GM18909 (cell line): ENCODE data around the gene CFD.
"Not testable (repeated sequence)": the region's sequence is repeated elsewhere in the genome, so short reads cannot be mapped to it uniquely, and the experiment has no call there.

Experiments
- ATAC-seq: cut with Tn5 transposase; IDR thresholded peaks from one replicate; pipeline ENCODE4 v1.9.1; 2021; ENCODE audit warnings: mild to moderate bottlenecking; ENCODE audit not compliant: unreplicated experiment, poor library complexity

The CFD gene

DNA sequence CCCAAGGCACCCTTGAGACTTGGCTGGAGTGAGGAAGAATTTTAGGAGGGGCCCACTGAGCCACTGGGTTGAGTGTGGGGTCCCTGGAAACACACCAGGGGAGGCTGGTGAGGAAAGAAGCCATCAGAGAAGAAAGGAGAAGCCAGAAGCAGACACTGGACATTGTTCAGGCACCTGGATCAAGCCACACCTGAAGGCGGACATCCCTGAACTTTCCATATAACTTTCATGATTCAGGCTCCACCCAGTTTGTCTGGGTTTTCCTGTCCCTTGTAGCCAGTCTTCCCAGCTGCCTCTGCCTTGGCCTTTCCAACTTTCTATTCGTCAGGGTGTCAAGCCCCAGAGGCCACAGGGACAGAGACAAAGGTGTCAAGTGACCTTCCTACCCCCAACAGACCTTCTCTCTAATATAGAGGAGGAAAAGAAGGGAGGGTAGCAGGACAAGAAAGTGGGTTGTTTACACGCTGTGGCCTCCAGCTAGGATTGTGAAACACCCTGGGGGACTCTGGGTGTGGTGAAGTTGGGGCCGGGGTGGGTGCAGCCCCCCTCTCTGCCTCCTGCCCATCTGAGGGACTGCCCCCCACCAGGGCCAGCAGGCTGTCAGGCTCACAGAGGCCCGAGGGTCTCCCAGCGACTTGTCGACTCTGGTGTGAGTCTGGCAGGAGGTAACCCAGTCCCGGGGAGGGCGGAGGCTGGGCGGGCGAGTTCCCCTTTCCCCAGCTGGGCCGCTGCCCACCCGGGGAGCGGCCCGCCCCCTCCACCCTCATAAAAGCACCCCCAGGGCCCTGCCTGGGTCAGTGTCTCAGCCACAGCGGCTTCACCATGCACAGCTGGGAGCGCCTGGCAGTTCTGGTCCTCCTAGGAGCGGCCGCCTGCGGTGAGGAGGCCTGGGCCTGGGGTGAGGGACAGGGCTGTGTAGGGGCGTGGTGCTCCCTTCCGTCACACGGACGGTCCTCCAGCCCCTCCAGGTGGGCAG is at the start of gene CFD:
CFD (plus strand) TSS at position 797 of the 976 bp plus-strand sequence; CDS start at position 823, 26 bp downstream.
- no peak for ATAC-seq

DNA sequence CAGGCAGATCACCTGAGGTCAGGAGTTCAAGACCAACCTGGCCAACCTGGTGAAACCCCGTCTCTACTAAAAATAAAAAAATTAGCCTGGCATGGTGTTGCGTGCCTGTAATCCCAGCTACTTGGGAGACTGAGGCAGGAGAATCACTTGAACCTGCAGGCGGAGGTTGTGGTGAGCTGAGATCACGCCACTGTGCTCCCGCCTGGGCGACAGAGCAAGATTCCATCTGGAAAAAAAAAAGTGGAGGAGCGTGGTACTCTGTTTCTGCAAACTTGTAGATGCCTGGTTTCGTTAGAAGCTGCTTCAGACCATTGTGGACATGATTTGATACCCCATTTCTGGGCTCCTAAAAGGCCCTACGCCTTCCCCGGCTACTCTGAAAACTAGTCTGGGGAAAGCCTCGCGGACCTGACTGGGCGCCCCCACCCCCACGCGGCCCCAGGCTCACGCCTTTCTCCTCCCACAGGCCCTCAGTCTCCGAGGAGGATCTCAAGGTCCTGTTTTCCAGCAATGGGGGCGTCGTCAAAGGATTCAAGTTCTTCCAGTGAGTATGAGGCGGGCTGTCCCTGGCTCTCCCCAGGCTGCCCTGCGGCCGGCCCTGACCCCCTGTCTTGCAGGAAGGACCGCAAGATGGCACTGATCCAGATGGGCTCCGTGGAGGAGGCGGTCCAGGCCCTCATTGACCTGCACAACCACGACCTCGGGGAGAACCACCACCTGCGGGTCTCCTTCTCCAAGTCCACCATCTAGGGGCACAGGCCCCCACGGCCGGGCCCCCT is 49.2 kb upstream of the CFD start:
- ATAC-seq, result no peak

GRCh38 chr19:810883-811489 is 48.5 kb upstream of the CFD start:
- no peak for ATAC-seq

DNA sequence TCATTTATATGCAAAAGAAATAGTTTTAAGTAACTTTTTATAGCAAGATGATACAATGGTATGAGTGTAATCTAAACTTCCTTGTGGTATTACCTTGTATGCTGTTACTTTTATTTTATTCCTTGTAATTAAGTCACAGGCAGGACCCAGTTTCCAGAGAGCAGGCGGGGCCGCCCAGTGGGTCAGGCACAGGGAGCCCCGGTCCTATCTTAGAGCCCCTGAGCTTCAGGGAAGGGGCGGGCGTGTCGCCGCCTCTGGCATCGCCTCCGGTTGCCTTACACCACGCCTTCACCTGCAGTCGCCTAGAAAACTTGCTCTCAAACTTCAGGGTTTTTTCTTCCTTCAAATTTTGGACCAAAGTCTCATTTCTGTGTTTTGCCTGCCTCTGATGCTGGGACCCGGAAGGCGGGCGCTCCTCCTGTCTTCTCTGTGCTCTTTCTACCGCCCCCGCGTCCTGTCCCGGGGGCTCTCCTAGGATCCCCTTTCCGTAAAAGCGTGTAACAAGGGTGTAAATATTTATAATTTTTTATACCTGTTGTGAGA is 47.9 kb upstream of the CFD start:
- ATAC-seq, result no peak

DNA sequence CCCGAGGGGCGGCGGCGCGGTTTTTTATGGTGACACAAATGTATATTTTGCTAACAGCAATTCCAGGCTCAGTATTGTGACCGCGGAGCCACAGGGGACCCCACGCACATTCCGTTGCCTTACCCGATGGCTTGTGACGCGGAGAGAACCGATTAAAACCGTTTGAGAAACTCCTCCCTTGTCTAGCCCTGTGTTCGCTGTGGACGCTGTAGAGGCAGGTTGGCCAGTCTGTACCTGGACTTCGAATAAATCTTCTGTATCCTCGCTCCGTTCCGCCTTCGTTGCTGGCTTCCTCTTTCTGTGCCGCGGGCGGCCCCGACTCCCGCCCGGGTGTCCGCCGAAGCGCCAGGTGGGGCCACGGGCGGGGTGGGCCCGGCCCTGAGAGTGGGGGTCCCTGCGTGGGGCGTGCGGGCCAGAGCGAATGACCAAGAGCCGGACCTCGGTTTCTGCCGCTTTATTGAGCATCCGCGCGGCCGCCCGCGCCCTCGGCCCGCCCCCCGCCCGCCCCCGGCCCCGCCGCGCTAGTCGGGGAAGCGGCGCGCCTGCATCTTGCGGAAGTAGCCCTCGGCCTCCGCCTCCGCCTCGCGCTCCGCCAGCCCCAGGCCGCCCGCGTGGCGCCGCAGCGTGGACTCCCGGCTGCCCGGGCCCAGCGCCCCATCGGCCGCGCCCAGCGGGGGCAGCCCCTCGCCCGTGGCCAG is 47.3 kb upstream of the CFD start:
- ATAC-seq, result no peak

DNA sequence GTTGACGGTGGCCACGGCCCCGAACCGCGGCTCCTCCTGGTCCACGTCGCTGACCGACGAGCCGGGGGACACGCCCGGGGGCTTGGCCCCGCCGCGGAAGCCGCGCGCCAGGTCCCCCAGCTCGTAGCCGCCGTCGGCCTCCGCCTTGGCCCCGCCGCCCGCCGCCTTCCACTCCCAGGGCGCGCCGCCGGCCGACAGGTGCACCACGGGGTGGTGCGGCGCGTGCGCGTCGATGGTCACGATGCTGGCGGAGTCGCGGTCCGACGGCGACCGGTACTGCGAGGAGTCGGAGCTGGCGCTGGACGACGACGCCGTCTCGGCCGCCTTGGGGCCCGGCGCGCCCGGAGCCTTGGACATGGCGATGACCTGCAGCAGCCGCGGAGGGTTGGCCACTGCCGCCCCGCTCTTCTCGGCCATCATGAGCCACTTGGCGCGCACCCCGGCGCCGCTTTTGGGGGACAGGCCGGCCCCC is 46.7 kb upstream of the CFD start:
- no peak for ATAC-seq

DNA sequence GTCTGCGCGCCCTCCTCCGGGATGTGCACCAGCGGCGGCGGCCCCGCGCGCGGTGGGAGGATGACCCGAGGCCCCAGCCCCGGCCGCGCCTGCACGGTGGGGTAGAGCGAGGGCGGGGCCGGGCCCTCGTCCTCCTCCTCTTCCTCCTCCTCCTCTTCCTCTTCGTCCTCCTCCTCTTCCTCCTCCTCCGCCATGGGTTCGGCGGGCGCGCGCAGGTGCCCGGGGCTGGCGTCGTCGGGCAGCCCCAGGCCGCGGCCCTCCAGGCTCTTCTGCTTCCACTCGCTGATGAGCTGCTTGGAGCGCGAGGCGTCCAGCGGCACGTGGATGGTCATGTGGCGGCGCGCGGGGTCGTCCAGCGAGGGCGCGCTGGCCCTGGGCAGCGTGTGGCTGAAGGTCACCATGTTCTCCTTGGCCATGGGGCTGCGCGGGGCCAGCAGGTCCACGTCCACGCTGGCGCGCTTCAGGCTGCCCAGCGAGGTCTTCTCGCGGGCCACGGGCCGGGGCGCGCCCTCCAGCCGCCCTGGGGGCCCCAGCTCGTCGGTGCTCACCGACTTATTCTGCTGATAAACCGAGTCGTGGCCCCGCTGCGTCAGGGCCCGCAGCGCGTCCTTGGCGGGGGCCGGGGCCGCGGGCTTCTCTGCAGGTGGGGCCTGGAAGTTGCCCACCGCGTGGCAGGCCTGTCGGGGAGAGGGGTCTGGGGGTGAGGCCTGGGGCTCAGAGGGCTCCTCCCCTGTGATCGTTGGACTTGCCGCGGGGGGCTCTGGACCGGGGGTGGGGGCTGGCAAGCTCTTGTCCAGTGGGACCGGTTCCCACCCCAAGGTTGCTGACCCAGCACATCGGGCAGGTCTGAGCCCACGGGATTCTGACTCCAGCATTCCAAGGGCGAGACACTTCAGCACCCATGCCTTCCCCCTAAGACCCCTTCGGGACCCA is 46.0 kb upstream of the CFD start:
- ATAC-seq, result no peak

DNA sequence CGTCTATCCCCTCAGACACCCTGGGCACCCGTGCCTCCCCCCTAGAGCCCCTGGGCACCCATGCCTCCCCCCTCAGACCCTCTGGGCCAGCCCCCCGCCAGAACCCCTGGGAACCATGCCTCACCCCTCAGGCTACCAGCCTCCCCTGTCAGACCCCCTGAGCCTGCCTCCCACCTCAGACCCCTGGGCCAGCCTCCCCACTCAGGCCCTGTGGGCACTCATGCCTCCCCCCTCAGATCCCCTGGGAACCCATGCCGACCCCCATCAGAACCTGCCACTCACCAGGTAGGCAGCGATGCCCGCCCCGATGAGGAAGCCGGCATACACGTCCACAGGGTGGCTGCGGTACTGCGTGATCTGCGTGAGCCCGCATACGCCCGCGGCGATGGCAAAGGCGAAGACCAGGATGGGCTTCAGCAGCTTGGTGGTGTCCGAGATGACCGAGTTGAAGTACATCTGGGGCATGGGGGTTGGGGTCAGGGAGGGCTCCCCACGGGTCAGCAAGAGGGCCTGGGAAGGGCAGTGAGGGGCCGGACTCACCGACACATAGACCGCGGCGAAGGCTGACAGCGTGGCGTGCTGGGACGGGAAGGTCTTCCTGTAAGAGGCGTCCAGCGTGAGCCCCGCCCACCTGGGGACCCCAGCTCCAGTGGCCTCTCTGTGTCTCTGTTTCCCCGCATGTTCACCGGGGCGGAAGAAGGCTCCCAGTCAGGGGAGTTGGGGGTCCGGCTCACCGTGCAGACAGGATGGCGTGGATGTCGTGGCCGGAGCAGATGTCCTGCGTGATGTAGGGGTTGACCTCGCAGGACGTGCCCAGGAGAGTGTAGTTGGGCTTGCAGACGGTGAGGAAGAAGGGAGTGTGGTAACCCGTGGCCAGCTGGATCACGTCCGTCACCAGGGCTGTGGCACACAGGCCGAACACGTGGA is 45.0 kb upstream of the CFD start:
- ATAC-seq, result no peak

DNA sequence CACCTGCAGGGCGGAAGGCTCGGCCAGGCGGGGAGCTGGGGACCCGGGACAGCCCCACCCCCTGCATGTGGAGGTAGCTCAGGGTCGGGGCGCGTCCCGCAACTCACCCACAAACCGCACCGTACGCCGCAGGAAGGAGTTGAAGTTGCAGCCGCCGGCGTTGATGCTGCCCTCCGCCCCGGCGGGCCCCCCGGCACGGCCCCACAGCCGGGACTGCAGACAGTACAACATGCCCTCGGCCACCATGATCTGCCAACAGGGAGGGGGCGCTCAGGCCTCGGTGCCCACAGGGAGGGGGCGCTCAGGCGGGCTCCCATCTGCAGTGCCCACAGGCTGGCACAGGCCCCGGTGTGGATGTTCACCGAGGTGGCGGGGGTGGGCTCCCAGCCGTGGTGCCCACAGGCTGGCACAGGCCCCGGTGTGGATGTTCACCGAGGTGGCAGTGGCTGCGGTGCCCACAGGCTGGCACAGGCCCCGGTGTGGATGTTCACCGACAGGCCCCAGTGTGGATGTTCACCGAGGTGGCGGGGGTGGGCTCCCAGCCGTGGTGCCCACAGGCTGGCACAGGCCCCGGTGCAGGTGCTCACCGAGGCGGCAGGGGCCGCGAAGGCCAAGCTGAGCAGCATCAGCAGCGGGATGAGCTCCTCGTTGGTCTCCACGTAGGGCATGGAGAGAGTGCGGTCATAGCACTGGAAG is 44.2 kb upstream of the CFD start:
- ATAC-seq, result no peak

- no peak for ATAC-seq
Measured at GRCh38 chr19:815775-816499, 43.5 kb upstream of the CFD start.

GRCh38 chr19:816500-816857 is 43.0 kb upstream of the CFD start:
- no peak for ATAC-seq

GRCh38 chr19:820212-820611 is 39.3 kb upstream of the CFD start:
- ATAC-seq, result not testable (repeated sequence)

- no peak for ATAC-seq
Measured at GRCh38 chr19:821231-821824, 38.1 kb upstream of the CFD start.

GRCh38 chr19:821825-822503 is 37.5 kb upstream of the CFD start, which contains the start of gene PLPPR3:
TSS of gene PLPPR3 (minus strand) at chr19:821955. CDS start at chr19:821559, 396 bp downstream.
- ATAC-seq, result no peak

GRCh38 chr19:823565-824121 is 35.8 kb upstream of the CFD start:
- ATAC-seq, result no peak
